Sigmoid colon (tissue), 7 donors: ENCODE measurements around the gene RGPD6. TPM values are rescaled to one million over a fixed set of nuclear protein-coding genes. Genes with fewer than 3 reads are reported as not detected.
"Not testable (repeated sequence)": the region's sequence is repeated elsewhere in the genome, so short reads cannot be mapped to it uniquely, and the experiment has no call there.

Experiments used
- DNase-seq: peaks from one replicate; pipeline ENCODE4 v3.0.0-alpha.2; 2019
- H3K27ac ChIP-seq, 4 donors: fragments of 200-600 bp; sonication (generic); one replicate each; pipeline ENCODE4 v1.5.1; 2016 to 2019; ENCODE audit warnings: mild to moderate bottlenecking in 1 of 4
- H3K27me3 ChIP-seq, 3 donors: fragments of 200-600 bp; sonication (generic); one replicate each; pipeline ENCODE4 v1.5.1; 2019; ENCODE audit warnings: mild to moderate bottlenecking in 1 of 3
- H3K36me3 ChIP-seq, 4 donors: fragments of 200-600 bp; sonication (generic); one replicate each; pipeline ENCODE4 v1.5.1; 2016 to 2019
- H3K4me1 ChIP-seq, 4 donors: fragments of 200-600 bp; sonication (generic); one replicate each; pipeline ENCODE4 v1.5.1; 2017 to 2019
- H3K4me3 ChIP-seq, 4 donors: fragments of 200-600 bp; sonication (generic); one replicate each; pipeline ENCODE4 v1.5.1; 2017 to 2019; ENCODE audit warnings: mild to moderate bottlenecking in 2 of 4, moderate library complexity in 1 of 4
- H3K9me3 ChIP-seq, 4 donors: fragments of 200-600 bp in 3 of 4; sonication (generic) in 3 of 4; one replicate each; pipeline versions ENCODE4 v1.5.1 to v1.6.1; 2013 to 2019
- WGBS, 2 donors: extraction: QIAGEN DNeasy Blood & Tissue Kit; methylation state at CpG; one replicate each; pipeline ENCODE4 v1.1.7; 2013; 5-methylcytosine and 5-hydroxymethylcytosine counted together
- intact Hi-C: fragments of 100-400 bp; cut with DNase I; formaldehyde crosslinking; loops from one replicate; pipeline ENCODE4 v1.15.1; 2023
- polyA plus RNA-seq, 3 donors: library from polyadenylated mRNA; stranded (reverse); fragments of 200-250 nt; gene quantifications; one replicate each; pipeline ENCODE4 v1.2.3, GENCODE V29; 2013
- total RNA-seq, 4 donors: library from RNA; depleted of rRNA; stranded (reverse); fragments of >200 nt; gene quantifications; one replicate each; pipeline ENCODE4 v1.1.0, GENCODE V29; 2016
- donor health status: healthy with polysubstance abuse.
- donor health status: Bipolar disorder and iron deficiency.
- donor health status: healthy.

Gene RGPD6
- total and polyA plus RNA-seq, 7 donors = 3.0 to 44.6 (median 39.0) TPM

- DNase-seq, H3K27ac ChIP-seq, H3K27me3 ChIP-seq, H3K4me3 ChIP-seq, intact Hi-C loops, H3K36me3 ChIP-seq, H3K9me3 ChIP-seq, H3K4me1 ChIP-seq: not testable (repeated sequence)
- WGBS, 2 donors = no CpG with 5 or more reads among the region's 1 CpG
These were observed 11.5 kb upstream of the RGPD6 start for GRCh38 chr2:110588520-110588919.

- H3K27me3 ChIP-seq, DNase-seq, H3K36me3 ChIP-seq, H3K9me3 ChIP-seq, intact Hi-C loops, H3K4me1 ChIP-seq, H3K4me3 ChIP-seq, H3K27ac ChIP-seq: not testable (repeated sequence)
- no CpG with 5 or more reads among the region's 12 CpGs for WGBS, 2 donors
These were observed 2.4 kb upstream of the RGPD6 start for GRCh38 chr2:110579216-110579965.

GRCh38 chr2:110578429-110578828, 1.4 kb upstream of the RGPD6 start:
- DNase-seq, H3K27ac ChIP-seq, H3K9me3 ChIP-seq, intact Hi-C loops, H3K27me3 ChIP-seq, H3K4me3 ChIP-seq, H3K4me1 ChIP-seq, H3K36me3 ChIP-seq: not testable (repeated sequence)
- WGBS, 2 donors = no CpG with 5 or more reads among the region's 1 CpG

GRCh38 chr2:110499755-110500377, 77.2 kb downstream of the RGPD6 start:
- H3K9me3 ChIP-seq, H3K27me3 ChIP-seq, intact Hi-C loops, H3K4me3 ChIP-seq, H3K27ac ChIP-seq, H3K4me1 ChIP-seq, H3K36me3 ChIP-seq, DNase-seq: not testable (repeated sequence)
- WGBS, 2 donors = no CpG with 5 or more reads among the region's 8 CpGs

- H3K9me3 ChIP-seq, DNase-seq, H3K27me3 ChIP-seq, H3K4me1 ChIP-seq, H3K27ac ChIP-seq, H3K4me3 ChIP-seq, intact Hi-C loops, H3K36me3 ChIP-seq: not testable (repeated sequence)
- no CpG with 5 or more reads among the region's 6 CpGs for WGBS, 2 donors
These were observed 81.0 kb downstream of the RGPD6 start for GRCh38 chr2:110496027-110496426.

GRCh38 chr2:110494488-110494887, 82.5 kb downstream of the RGPD6 start:
- H3K4me1 ChIP-seq, H3K27me3 ChIP-seq, DNase-seq, intact Hi-C loops, H3K36me3 ChIP-seq, H3K4me3 ChIP-seq, H3K27ac ChIP-seq, H3K9me3 ChIP-seq: not testable (repeated sequence)
- no CpG with 5 or more reads among the region's 3 CpGs for WGBS, 2 donors

GRCh38 chr2:110488991-110489390, 88.0 kb downstream of the RGPD6 start:
- H3K9me3 ChIP-seq, DNase-seq, H3K27me3 ChIP-seq, intact Hi-C loops, H3K36me3 ChIP-seq, H3K4me3 ChIP-seq, H3K4me1 ChIP-seq, H3K27ac ChIP-seq: not testable (repeated sequence)
- WGBS, 2 donors = no CpG with 5 or more reads among the region's 1 CpG

GRCh38 chr2:110482697-110483096, 94.3 kb downstream of the RGPD6 start:
- H3K27ac ChIP-seq, intact Hi-C loops, DNase-seq, H3K4me3 ChIP-seq, H3K4me1 ChIP-seq, H3K27me3 ChIP-seq, H3K9me3 ChIP-seq, H3K36me3 ChIP-seq: not testable (repeated sequence)
- WGBS, 2 donors = no CpG with 5 or more reads among the region's 4 CpGs

- no CpG with 5 or more reads among the region's 3 CpGs for WGBS, 2 donors
- H3K4me1 ChIP-seq, H3K9me3 ChIP-seq, DNase-seq, H3K27ac ChIP-seq, intact Hi-C loops, H3K4me3 ChIP-seq, H3K36me3 ChIP-seq, H3K27me3 ChIP-seq: not testable (repeated sequence)
These were observed 95.8 kb downstream of the RGPD6 start for GRCh38 chr2:110481200-110481599.

- intact Hi-C loops, H3K27ac ChIP-seq, H3K9me3 ChIP-seq, DNase-seq, H3K36me3 ChIP-seq, H3K4me1 ChIP-seq, H3K27me3 ChIP-seq, H3K4me3 ChIP-seq: not testable (repeated sequence)
- no CpG with 5 or more reads among the region's 4 CpGs for WGBS, 2 donors
These were observed 96.9 kb downstream of the RGPD6 start for GRCh38 chr2:110480084-110480483.

- H3K27me3 ChIP-seq, H3K9me3 ChIP-seq, H3K27ac ChIP-seq, DNase-seq, intact Hi-C loops, H3K4me1 ChIP-seq, H3K36me3 ChIP-seq, H3K4me3 ChIP-seq: not testable (repeated sequence)
- WGBS, 2 donors = no CpG with 5 or more reads among the region's 7 CpGs
These were observed 99.7 kb downstream of the RGPD6 start for GRCh38 chr2:110477370-110477769.

- H3K4me3 ChIP-seq, H3K27me3 ChIP-seq, DNase-seq, intact Hi-C loops, H3K4me1 ChIP-seq, H3K9me3 ChIP-seq, H3K36me3 ChIP-seq, H3K27ac ChIP-seq: not testable (repeated sequence)
- WGBS, 2 donors = no CpG with 5 or more reads among the region's 6 CpGs
These were observed 100.1 kb downstream of the RGPD6 start for GRCh38 chr2:110476952-110477351.

- DNase-seq, intact Hi-C loops, H3K27me3 ChIP-seq, H3K9me3 ChIP-seq, H3K4me1 ChIP-seq, H3K27ac ChIP-seq, H3K4me3 ChIP-seq, H3K36me3 ChIP-seq: not testable (repeated sequence)
- no CpG with 5 or more reads among the region's 3 CpGs for WGBS, 2 donors
These were observed 101.2 kb downstream of the RGPD6 start for GRCh38 chr2:110475627-110476359.
